GM21423 (cell line): Measurements from ENCODE around the gene SPG7.
A peak's percentile ranks its signal among the peaks of the same experiment; 100 is the strongest.

ENCODE experiments used
- ATAC-seq: cut with Tn5 transposase; IDR thresholded peaks from one replicate; pipeline ENCODE4 v1.9.1; 2021; ENCODE audit warnings: mild to moderate bottlenecking, moderate library complexity; ENCODE audit not compliant: unreplicated experiment

SPG7 gene

GRCh38 chr16:89484923-89485679 lies 23.1 kb upstream of the SPG7 start:
- peak; percentile 29 for ATAC-seq

- ATAC-seq = no peak
These were observed 22.4 kb upstream of the SPG7 start for GRCh38 chr16:89485701-89486246.

DNA sequence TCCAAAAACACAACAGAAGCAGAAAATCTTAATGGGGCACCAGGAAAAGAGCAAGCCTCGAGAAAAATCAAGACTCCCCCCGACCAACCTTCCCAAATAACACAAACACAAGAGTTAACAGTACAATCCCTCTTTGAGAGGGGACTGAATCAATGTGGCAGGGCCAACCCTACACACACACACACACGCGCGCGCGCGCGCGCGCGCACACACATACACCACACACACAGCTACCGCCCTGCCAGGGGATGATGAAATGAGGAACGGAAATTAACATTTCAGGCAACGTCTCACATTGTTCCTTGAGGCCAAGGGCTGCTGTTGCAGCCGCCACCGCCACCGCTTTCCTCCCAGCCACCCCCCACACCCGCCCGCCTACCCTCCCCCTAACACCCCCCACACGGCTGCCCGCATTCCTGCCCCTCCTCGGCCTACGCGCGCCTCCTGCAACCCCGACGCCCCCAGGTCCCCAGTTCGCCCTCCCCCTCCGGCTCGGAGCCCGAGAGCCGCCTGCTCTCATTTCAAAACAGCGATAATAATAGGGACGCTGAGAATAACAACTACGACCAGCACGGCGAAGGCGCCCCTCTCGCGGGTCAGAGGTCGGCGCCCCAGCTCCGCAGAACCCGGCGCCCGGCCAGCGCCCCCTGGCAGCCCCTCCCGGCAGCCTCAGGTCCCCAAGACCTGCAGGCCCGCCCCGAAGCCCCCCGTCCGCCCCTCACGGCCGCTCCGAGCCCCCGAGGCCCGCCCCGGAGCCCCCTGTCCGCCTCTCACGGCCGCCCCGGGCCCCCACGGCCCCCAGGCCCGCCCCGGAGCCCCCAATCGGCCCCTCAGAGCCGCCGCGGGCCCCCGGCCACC lies 18.9 kb upstream of the SPG7 start:
- ATAC-seq = peak; percentile 12

DNA sequence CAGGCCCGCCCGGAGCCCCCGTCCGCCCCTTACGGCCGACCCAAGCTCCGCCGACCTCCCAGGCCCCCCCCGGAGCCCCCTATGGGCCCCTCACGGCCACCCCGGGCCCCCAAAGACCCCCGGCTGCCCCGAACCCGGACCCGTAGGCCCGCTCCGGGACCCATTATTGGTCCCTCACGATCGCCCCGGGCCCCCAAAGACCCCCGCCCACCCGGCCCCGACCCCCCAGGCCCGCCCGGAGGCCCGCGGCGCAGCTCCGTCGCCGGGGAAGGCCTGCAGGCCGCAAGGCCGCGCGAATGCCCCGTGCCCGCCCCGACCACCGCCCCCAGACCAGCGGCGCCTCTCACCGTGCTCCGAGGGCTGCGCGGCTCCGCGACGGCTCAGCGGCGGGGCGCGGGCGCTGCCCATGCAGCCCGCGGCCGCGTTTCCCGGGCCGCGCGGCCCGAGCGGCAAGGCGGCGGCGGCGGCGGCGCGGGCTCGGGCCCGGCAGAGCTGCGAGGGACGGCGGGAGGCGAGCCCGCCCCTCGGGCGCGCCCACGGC lies 18.2 kb upstream of the SPG7 start:
- no peak for ATAC-seq

GRCh38 chr16:89490439-89491237 lies 17.6 kb upstream of the SPG7 start, which contains the start of gene ANKRD11:
TSS of gene ANKRD11 (minus strand) at chr16:89490561. CDS start at chr16:89317019, 173,542 bp downstream.
- ATAC-seq = peak; percentile 85

DNA sequence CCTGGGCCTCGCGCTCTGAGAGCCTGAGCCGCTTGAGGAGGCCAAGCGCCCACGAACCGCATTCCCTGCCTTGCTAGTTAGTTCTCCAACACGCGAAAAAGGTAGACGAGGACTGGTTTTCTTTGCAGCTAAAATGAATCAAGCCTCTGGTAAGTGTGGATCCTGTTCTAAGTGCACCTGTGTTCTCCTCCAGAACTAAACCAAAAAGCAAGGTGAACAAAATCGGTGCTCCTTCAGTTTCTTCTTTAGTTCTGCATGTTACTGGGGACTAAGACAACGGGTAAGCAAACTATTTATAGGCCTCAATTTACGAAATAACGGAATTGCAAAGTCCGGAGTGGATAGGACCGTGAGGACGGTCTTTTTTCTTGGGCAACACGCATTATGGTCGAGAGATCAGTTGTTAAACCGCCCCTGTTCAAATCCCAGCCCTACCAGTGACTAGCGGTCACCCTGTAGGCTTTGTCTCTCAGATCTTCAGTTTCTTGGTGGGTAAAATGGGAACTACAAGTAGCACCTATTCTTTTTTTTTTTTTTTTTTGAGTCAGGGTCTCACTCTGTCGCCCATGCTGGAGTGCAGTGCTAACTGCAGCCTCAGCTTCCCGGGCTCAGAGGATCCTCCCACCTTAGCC lies 16.8 kb upstream of the SPG7 start:
- ATAC-seq = no peak

DNA sequence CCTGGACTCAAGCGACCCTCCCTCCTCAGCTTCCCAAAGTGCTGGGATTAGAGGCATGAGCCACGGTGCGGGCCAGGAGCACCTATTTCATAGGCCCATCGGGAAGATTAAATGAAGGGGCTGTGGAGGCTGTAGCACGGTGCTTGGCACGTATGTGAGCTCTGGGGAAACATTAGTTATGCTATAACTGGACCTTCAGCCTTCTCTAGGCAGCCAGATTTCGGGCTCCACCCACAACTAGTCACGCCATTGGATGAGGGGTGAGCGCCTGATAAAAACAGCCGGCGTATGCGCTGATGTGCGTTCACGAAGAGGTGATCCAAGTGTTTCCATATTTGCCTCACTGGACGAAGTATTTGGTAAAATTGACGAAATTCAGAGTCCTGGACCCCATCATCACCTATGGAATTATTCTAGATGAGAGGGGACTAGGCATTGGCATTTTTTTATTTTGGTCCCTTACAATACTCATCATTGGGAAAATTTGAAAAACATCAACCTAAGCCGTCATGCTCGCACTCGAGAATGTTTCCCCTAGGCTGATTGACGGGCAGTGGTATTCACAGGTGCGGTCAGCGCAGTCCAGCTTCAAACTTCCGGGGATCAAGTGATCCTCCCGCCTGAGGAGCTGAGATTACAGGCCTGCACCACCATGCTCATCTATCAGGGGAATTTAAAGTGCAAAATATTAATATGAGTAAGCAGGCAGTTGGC lies 16.1 kb upstream of the SPG7 start:
- no peak for ATAC-seq

DNA sequence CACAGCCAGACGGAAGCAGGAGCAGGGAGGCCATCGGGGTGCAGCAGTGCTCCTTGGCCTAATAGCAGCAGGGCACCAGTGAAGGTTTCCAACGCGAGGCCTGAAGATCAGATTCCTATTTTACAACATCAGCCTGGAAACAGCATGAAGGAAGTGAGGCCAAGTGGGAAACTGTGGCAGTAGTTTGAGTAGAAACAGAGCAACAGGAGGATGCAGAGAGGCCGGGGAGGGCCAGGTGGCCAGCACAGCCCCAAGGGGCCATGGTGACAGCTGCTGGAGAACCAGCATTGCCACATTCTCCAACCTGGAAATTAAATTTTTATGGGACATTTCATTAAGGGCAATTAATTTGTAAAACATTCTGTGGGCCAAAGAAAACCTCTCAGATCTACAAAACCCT lies 14.4 kb upstream of the SPG7 start:
- ATAC-seq = no peak

GRCh38 chr16:89495121-89495520 lies 13.1 kb upstream of the SPG7 start:
- no peak for ATAC-seq

DNA sequence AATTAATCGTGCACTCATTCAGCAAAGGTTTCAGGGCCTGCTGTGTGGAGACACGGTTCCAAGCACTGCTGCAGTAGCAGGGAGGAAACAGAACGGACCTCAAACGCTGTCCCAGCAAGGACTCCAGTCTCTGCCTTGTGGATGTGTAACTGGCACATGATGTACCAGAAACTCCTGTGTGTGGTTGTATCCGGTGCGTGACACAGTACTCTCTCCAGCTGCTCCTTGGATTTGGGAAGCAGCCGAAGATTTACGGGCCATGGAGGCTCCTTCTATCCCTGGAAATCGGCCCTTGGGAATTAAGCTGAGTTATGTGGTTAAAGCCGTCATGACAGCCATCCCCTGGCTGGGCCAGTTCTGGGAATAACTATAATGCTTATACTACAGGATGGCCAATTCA lies 9.4 kb upstream of the SPG7 start:
- no peak for ATAC-seq

GRCh38 chr16:89499767-89500166 lies 8.4 kb upstream of the SPG7 start:
- ATAC-seq = no peak

GRCh38 chr16:89502081-89502843 lies 5.9 kb upstream of the SPG7 start:
- no peak for ATAC-seq

- ATAC-seq = no peak
These were observed 4.1 kb upstream of the SPG7 start for GRCh38 chr16:89504091-89504490.

DNA sequence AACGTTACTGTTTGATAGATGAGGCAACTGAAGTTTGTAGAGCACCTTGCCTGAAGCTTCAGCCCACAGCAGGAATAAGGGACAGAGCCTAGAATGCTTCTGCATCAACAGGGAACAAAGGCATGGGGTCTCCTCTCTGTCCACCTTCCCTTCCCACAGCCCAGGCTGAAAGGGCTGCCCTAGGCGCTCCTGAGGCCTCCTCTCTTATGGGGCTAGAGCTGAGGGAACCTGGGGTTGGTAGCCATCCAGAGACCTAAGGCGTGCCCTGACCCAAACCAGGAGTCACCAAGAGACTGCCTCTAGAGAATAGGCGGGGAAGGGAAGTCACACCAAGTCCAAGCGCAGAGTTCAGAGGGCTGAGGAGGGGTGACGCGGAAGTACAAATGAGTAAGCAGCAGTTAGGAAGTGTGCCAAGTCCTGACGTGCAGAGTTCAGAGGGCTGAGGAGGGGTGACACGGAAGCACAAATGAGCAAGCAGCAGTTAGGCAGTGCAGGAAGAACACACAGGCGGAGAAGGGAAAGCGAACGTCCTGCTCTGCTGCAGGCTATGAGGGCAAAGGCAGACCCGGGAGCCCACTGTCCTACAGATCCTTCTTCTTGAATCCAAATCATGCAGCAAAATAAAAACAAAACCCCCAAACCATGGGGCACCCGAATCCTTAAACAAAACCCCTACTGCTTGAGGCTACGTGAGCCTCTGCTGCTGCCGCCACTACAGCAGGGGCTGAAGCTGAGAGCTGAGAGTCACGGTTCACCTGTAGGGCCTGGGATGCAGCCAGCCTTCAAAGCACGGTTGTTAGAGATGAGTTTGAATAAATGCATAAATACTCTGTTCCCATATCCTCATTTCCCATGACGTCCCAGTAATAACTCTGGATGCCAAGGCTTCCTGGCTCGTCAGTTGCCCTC lies 2.7 kb upstream of the SPG7 start:
- peak; percentile 50 for ATAC-seq

- no peak for ATAC-seq
These were observed 2.1 kb upstream of the SPG7 start for GRCh38 chr16:89506113-89506504.

DNA sequence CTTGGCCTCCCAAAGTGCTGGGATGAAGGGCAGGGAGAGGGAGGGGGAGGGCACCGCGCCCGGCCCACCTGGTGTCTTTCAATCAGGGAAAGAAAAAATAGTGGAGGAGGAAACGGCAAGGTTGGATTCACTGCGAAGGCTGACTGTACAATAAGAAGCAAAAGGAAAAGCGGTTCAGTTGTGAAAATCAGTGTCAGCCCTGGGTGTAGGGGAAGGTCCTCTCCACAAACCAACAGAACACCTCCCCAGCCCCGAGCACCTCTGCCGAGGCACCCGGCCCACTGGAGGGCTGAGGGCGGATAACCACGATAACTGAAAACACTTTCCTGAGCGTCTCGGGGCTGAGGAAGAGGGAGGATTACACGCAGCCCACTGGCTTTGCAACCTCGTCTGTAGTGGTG lies 1.4 kb upstream of the SPG7 start:
- ATAC-seq = no peak

DNA sequence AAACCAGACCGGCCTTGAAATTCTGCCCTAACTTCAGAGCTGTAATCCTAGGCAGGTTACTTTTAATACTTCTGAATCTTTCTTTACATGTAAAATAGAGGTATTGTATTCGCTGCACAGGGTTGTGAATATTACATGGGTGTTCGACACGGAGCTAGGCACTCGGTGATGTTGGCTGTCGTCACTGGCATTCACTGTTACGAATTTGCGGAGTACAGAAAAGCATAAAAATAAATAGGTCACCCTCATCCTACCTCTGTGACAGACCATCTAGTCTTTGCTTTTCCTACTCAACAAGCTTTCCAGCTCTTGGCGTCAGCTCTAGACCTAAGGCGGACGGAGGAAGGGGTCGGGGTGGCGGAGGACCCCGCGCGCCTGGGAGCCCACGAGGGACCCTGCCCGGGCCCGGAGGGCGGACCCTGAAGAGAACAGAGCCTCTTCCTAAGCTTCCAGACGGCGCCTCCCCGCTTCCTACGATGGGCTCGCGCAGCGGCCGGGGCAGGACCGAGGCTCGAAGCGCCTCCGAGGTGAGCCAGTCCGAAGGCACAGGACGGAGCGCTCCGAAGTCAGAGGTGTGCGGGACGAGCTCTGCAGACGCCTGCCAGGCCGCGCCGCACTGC lies 879 bp upstream of the SPG7 start:
- no peak for ATAC-seq
